ENCODE measurements around the gene MAPRE2.

The MAPRE2 gene

GRCh38 chr18:35040988-35041814 is at the start of gene MAPRE2:
Gene MAPRE2, plus strand, starts transcription at chr18:35041413. Its CDS starts 127 bp downstream, at chr18:35041540.
- H3K4me1 ChIP-seq (ENCODE audit: control insufficient read depth in 5 of 5, insufficient read depth in 5 of 5, low read length in 5 of 5), result peaks cover 0 to 56% (median 36%) of the 10 kb centered on the region in 5 donors

GRCh38 chr18:34991561-34991960 is 49.7 kb upstream of the MAPRE2 start:
- H3K9me3 ChIP-seq (ENCODE audit: control insufficient read depth in 5 of 5, low read length in 5 of 5), result no peaks in the 10 kb centered on the region
- H3K27ac ChIP-seq (ENCODE audit: low read depth, low read length), result no peak overlapping the region
- H3K27me3 ChIP-seq (ENCODE audit: control insufficient read depth in 5 of 5, insufficient read depth in 4 of 5, low read length in 5 of 5), result no peaks in the 10 kb centered on the region
- H3K4me1 ChIP-seq (ENCODE audit: control insufficient read depth in 5 of 5, insufficient read depth in 5 of 5, low read length in 5 of 5), result peaks cover 0 to 11% (median 8%) of the 10 kb centered on the region in 5 donors
- no peak overlapping the region for H3K9ac ChIP-seq (ENCODE audit: low read length in 5 of 5)
- H3K4me3 ChIP-seq (ENCODE audit: low read depth in 1 of 5, low read length in 5 of 5), result no peak overlapping the region
- H3K36me3 ChIP-seq (ENCODE audit: control insufficient read depth in 5 of 5, insufficient read depth in 5 of 5, low read length in 5 of 5), result no peaks in the 10 kb centered on the region

More at GRCh38 chr18:35040988-35041814, at the start of gene MAPRE2:
- Histone ChIP-seq H3K36me3 (ENCODE audit: control insufficient read depth in 5 of 5, insufficient read depth in 5 of 5, low read length in 5 of 5) (no peaks in the 10 kb centered on the region), H3K9me3 (ENCODE audit: control insufficient read depth in 5 of 5, low read length in 5 of 5) (no peaks in the 10 kb centered on the region), H3K9ac (ENCODE audit: low read length in 5 of 5) (peak within 1 kb of the TSS; percentile 64 to 95 (median 83)), H3K27ac (ENCODE audit: low read depth, low read length) (peak within 1 kb of the TSS; percentile 83), H3K27me3 (ENCODE audit: control insufficient read depth in 5 of 5, insufficient read depth in 4 of 5, low read length in 5 of 5) (no peaks in the 10 kb centered on the region), H3K4me3 (ENCODE audit: low read depth in 1 of 5, low read length in 5 of 5) (peak within 1 kb of the TSS; percentile 84 to 99 (median 97))

GRCh38 chr18:34993289-34993688 is 47.9 kb upstream of the MAPRE2 start:
- peaks cover 0 to 11% (median 8%) of the 10 kb centered on the region in 5 donors for H3K4me1 ChIP-seq (ENCODE audit: control insufficient read depth in 5 of 5, insufficient read depth in 5 of 5, low read length in 5 of 5)
- no peak overlapping the region for H3K4me3 ChIP-seq (ENCODE audit: low read depth in 1 of 5, low read length in 5 of 5)
- H3K9me3 ChIP-seq (ENCODE audit: control insufficient read depth in 5 of 5, low read length in 5 of 5), result no peaks in the 10 kb centered on the region
- H3K27ac ChIP-seq (ENCODE audit: low read depth, low read length), result no peak overlapping the region
- no peaks in the 10 kb centered on the region for H3K36me3 ChIP-seq (ENCODE audit: control insufficient read depth in 5 of 5, insufficient read depth in 5 of 5, low read length in 5 of 5)
- H3K27me3 ChIP-seq (ENCODE audit: control insufficient read depth in 5 of 5, insufficient read depth in 4 of 5, low read length in 5 of 5), result no peaks in the 10 kb centered on the region
- no peak overlapping the region for H3K9ac ChIP-seq (ENCODE audit: low read length in 5 of 5)

GRCh38 chr18:34995746-34996145 is 45.5 kb upstream of the MAPRE2 start:
- Histone ChIP-seq H3K4me1 (ENCODE audit: control insufficient read depth in 5 of 5, insufficient read depth in 5 of 5, low read length in 5 of 5) (peaks cover 0 to 19% (median 11%) of the 10 kb centered on the region in 5 donors), H3K9me3 (ENCODE audit: control insufficient read depth in 5 of 5, low read length in 5 of 5) (no peaks in the 10 kb centered on the region), H3K4me3 (ENCODE audit: low read depth in 1 of 5, low read length in 5 of 5) (no peak overlapping the region), H3K9ac (ENCODE audit: low read length in 5 of 5) (no peak overlapping the region), H3K36me3 (ENCODE audit: control insufficient read depth in 5 of 5, insufficient read depth in 5 of 5, low read length in 5 of 5) (no peaks in the 10 kb centered on the region), H3K27ac (ENCODE audit: low read depth, low read length) (no peak overlapping the region), H3K27me3 (ENCODE audit: control insufficient read depth in 5 of 5, insufficient read depth in 4 of 5, low read length in 5 of 5) (no peaks in the 10 kb centered on the region)

GRCh38 chr18:34998661-34999060 is 42.6 kb upstream of the MAPRE2 start:
- H3K36me3 ChIP-seq (ENCODE audit: control insufficient read depth in 5 of 5, insufficient read depth in 5 of 5, low read length in 5 of 5), result no peaks in the 10 kb centered on the region
- no peak overlapping the region for H3K4me3 ChIP-seq (ENCODE audit: low read depth in 1 of 5, low read length in 5 of 5)
- H3K27me3 ChIP-seq (ENCODE audit: control insufficient read depth in 5 of 5, insufficient read depth in 4 of 5, low read length in 5 of 5), result no peaks in the 10 kb centered on the region
- peaks cover 0 to 15% (median 7%) of the 10 kb centered on the region in 5 donors for H3K4me1 ChIP-seq (ENCODE audit: control insufficient read depth in 5 of 5, insufficient read depth in 5 of 5, low read length in 5 of 5)
- H3K27ac ChIP-seq (ENCODE audit: low read depth, low read length), result no peak overlapping the region
- peak overlapping the region in 1 of 5 donors; percentile 30 for H3K9ac ChIP-seq (ENCODE audit: low read length in 5 of 5)
- H3K9me3 ChIP-seq (ENCODE audit: control insufficient read depth in 5 of 5, low read length in 5 of 5), result no peaks in the 10 kb centered on the region

GRCh38 chr18:34999756-35000289 is 41.4 kb upstream of the MAPRE2 start:
- Histone ChIP-seq H3K27me3 (ENCODE audit: control insufficient read depth in 5 of 5, insufficient read depth in 4 of 5, low read length in 5 of 5) (no peaks in the 10 kb centered on the region), H3K9me3 (ENCODE audit: control insufficient read depth in 5 of 5, low read length in 5 of 5) (no peaks in the 10 kb centered on the region), H3K9ac (ENCODE audit: low read length in 5 of 5) (no peak overlapping the region), H3K36me3 (ENCODE audit: control insufficient read depth in 5 of 5, insufficient read depth in 5 of 5, low read length in 5 of 5) (no peaks in the 10 kb centered on the region), H3K27ac (ENCODE audit: low read depth, low read length) (no peak overlapping the region), H3K4me3 (ENCODE audit: low read depth in 1 of 5, low read length in 5 of 5) (no peak overlapping the region), H3K4me1 (ENCODE audit: control insufficient read depth in 5 of 5, insufficient read depth in 5 of 5, low read length in 5 of 5) (peaks cover 0 to 9% (median 0%) of the 10 kb centered on the region in 5 donors)

GRCh38 chr18:35000457-35000856 is 40.8 kb upstream of the MAPRE2 start:
- Histone ChIP-seq H3K9ac (ENCODE audit: low read length in 5 of 5) (no peak overlapping the region), H3K27ac (ENCODE audit: low read depth, low read length) (no peak overlapping the region), H3K9me3 (ENCODE audit: control insufficient read depth in 5 of 5, low read length in 5 of 5) (no peaks in the 10 kb centered on the region)

GRCh38 chr18:35002120-35002519 is 39.1 kb upstream of the MAPRE2 start:
- peaks cover 0 to 9% (median 0%) of the 10 kb centered on the region in 5 donors for H3K4me1 ChIP-seq (ENCODE audit: control insufficient read depth in 5 of 5, insufficient read depth in 5 of 5, low read length in 5 of 5)
- H3K4me3 ChIP-seq (ENCODE audit: low read depth in 1 of 5, low read length in 5 of 5), result no peak overlapping the region
- H3K27me3 ChIP-seq (ENCODE audit: control insufficient read depth in 5 of 5, insufficient read depth in 4 of 5, low read length in 5 of 5), result no peaks in the 10 kb centered on the region
- H3K9ac ChIP-seq (ENCODE audit: low read length in 5 of 5), result no peak overlapping the region
- H3K27ac ChIP-seq (ENCODE audit: low read depth, low read length), result no peak overlapping the region
- no peaks in the 10 kb centered on the region for H3K9me3 ChIP-seq (ENCODE audit: control insufficient read depth in 5 of 5, low read length in 5 of 5)
- no peaks in the 10 kb centered on the region for H3K36me3 ChIP-seq (ENCODE audit: control insufficient read depth in 5 of 5, insufficient read depth in 5 of 5, low read length in 5 of 5)

More at GRCh38 chr18:35000457-35000856, 40.8 kb upstream of the MAPRE2 start:
- H3K36me3 ChIP-seq (ENCODE audit: control insufficient read depth in 5 of 5, insufficient read depth in 5 of 5, low read length in 5 of 5), result no peaks in the 10 kb centered on the region
- H3K4me3 ChIP-seq (ENCODE audit: low read depth in 1 of 5, low read length in 5 of 5), result no peak overlapping the region
- H3K27me3 ChIP-seq (ENCODE audit: control insufficient read depth in 5 of 5, insufficient read depth in 4 of 5, low read length in 5 of 5), result no peaks in the 10 kb centered on the region
- H3K4me1 ChIP-seq (ENCODE audit: control insufficient read depth in 5 of 5, insufficient read depth in 5 of 5, low read length in 5 of 5), result peaks cover 0 to 9% (median 0%) of the 10 kb centered on the region in 5 donors

GRCh38 chr18:35005963-35006577 is 35.1 kb upstream of the MAPRE2 start:
- H3K27me3 ChIP-seq (ENCODE audit: control insufficient read depth in 5 of 5, insufficient read depth in 4 of 5, low read length in 5 of 5), result no peaks in the 10 kb centered on the region
- H3K4me3 ChIP-seq (ENCODE audit: low read depth in 1 of 5, low read length in 5 of 5), result no peak overlapping the region
- H3K4me1 ChIP-seq (ENCODE audit: control insufficient read depth in 5 of 5, insufficient read depth in 5 of 5, low read length in 5 of 5), result no peaks in the 10 kb centered on the region
- no peak overlapping the region for H3K9ac ChIP-seq (ENCODE audit: low read length in 5 of 5)
- no peaks in the 10 kb centered on the region for H3K36me3 ChIP-seq (ENCODE audit: control insufficient read depth in 5 of 5, insufficient read depth in 5 of 5, low read length in 5 of 5)
- H3K27ac ChIP-seq (ENCODE audit: low read depth, low read length), result no peak overlapping the region
- H3K9me3 ChIP-seq (ENCODE audit: control insufficient read depth in 5 of 5, low read length in 5 of 5), result no peaks in the 10 kb centered on the region

- Histone ChIP-seq H3K36me3 (ENCODE audit: control insufficient read depth in 5 of 5, insufficient read depth in 5 of 5, low read length in 5 of 5) (no peaks in the 10 kb centered on the region), H3K9ac (ENCODE audit: low read length in 5 of 5) (no peak overlapping the region), H3K9me3 (ENCODE audit: control insufficient read depth in 5 of 5, low read length in 5 of 5) (no peaks in the 10 kb centered on the region), H3K4me1 (ENCODE audit: control insufficient read depth in 5 of 5, insufficient read depth in 5 of 5, low read length in 5 of 5) (no peaks in the 10 kb centered on the region), H3K27me3 (ENCODE audit: control insufficient read depth in 5 of 5, insufficient read depth in 4 of 5, low read length in 5 of 5) (no peaks in the 10 kb centered on the region), H3K4me3 (ENCODE audit: low read depth in 1 of 5, low read length in 5 of 5) (no peak overlapping the region), H3K27ac (ENCODE audit: low read depth, low read length) (no peak overlapping the region)
These were observed 31.1 kb upstream of the MAPRE2 start for GRCh38 chr18:35010156-35010555.

All from subcutaneous abdominal adipose tissue (tissue), 5 donors.